A172 (cell line): ENCODE data around the gene MCC. TPM values are rescaled to one million over a fixed set of nuclear protein-coding genes. Genes with fewer than 3 reads are reported as not detected.
"Not testable (repeated sequence)": the region's sequence is repeated elsewhere in the genome, so short reads cannot be mapped to it uniquely, and the experiment has no call there.

Experiments used
- DNase-seq: peaks from one replicate; pipeline ENCODE4 v3.0.0-alpha.2; 2015; ENCODE audit warnings: low spot score
- total RNA-seq: library from RNA; depleted of rRNA; stranded (reverse); fragments of >200 nt; shearing (Covaris generic); gene quantifications from 2 replicates; pipeline ENCODE4 v1.2.3, GENCODE V29; 2014

Gene MCC
- total RNA-seq, 1 experiment from 2014 or later: 1.8 TPM

GRCh38 chr5:113425909-113426308 lies 62.3 kb downstream of the MCC start:
- DNase-seq: no peak

- no peak for DNase-seq
Observed at GRCh38 chr5:113421693-113422092, 66.6 kb downstream of the MCC start.

GRCh38 chr5:113405530-113405929 lies 82.7 kb downstream of the MCC start:
- no peak for DNase-seq

- DNase-seq: no peak
Observed at GRCh38 chr5:113404269-113404668, 84.0 kb downstream of the MCC start.

- DNase-seq: not testable (repeated sequence)
Observed at GRCh38 chr5:113397986-113398385, 90.3 kb downstream of the MCC start.

- no peak for DNase-seq
Observed at GRCh38 chr5:113397046-113397445, 91.2 kb downstream of the MCC start.

GRCh38 chr5:113394658-113395057 lies 93.6 kb downstream of the MCC start:
- no peak for DNase-seq

GRCh38 chr5:113390224-113390623 lies 98.0 kb downstream of the MCC start:
- no peak for DNase-seq

GRCh38 chr5:113389116-113389515 lies 99.1 kb downstream of the MCC start:
- DNase-seq: no peak

- no peak for DNase-seq
Observed at GRCh38 chr5:113387844-113388243, 100.4 kb downstream of the MCC start.

- DNase-seq: no peak
Observed at GRCh38 chr5:113384782-113385285, 103.4 kb downstream of the MCC start.

GRCh38 chr5:113382731-113383130 lies 105.5 kb downstream of the MCC start:
- DNase-seq: no peak

GRCh38 chr5:113381791-113382190 lies 106.5 kb downstream of the MCC start:
- no peak for DNase-seq

GRCh38 chr5:113380807-113381326 lies 107.4 kb downstream of the MCC start:
- no peak for DNase-seq

- no peak for DNase-seq
Observed at GRCh38 chr5:113379936-113380806, 108.1 kb downstream of the MCC start.

GRCh38 chr5:113378959-113379541 lies 109.2 kb downstream of the MCC start:
- DNase-seq: peak; percentile 59

GRCh38 chr5:113378514-113378913 lies 109.7 kb downstream of the MCC start:
- no peak for DNase-seq

GRCh38 chr5:113378081-113378480 lies 110.2 kb downstream of the MCC start:
- no peak for DNase-seq

GRCh38 chr5:113376640-113377039 lies 111.6 kb downstream of the MCC start:
- DNase-seq: no peak

- DNase-seq: no peak
Observed at GRCh38 chr5:113375480-113376060, 112.7 kb downstream of the MCC start.

GRCh38 chr5:113373426-113373825 lies 114.8 kb downstream of the MCC start:
- no peak for DNase-seq

GRCh38 chr5:113371721-113372196 lies 116.5 kb downstream of the MCC start:
- DNase-seq: peak; percentile 7
